CD14-positive monocyte (primary cell): ENCODE measurements around the gene TBC1D19. TPM values are rescaled to one million over a fixed set of nuclear protein-coding genes. Genes with fewer than 3 reads are reported as not detected.
A peak's percentile ranks its signal among the peaks of the same experiment; 100 is the strongest.

Experiments
- DNase-seq, 3 donors: peaks; one replicate each; pipeline ENCODE4 v3.0.0-alpha.2; 2011 to 2022
- H2AFZ ChIP-seq: 2 replicates; pipeline ENCODE4 v1.6.0; 2012; ENCODE audit warnings: mild to moderate bottlenecking, low read depth, low read length, inconsistent platforms; ENCODE audit not compliant: insufficient read depth, poor library complexity, severe bottlenecking
- H3K27ac ChIP-seq, 2 donors: 1 replicate in 1 of 2; 2 replicates in 1 of 2; pipeline ENCODE4 v1.5.1; 2012 to 2013; ENCODE audit warnings: low read length in 2 of 2, control low read depth in 1 of 2, inconsistent platforms in 1 of 2, low read depth in 1 of 2, mild to moderate bottlenecking in 1 of 2
- H3K27me3 ChIP-seq, 2 donors: one replicate each; pipeline versions ENCODE4 v1.6.0 to v1.6.1; 2011 to 2013; ENCODE audit warnings: low read length in 2 of 2; ENCODE audit not compliant: control insufficient read depth in 2 of 2, insufficient read depth in 2 of 2
- H3K36me3 ChIP-seq, 2 donors: replicated peaks in 1 of 2; 1 replicate in 1 of 2; 2 replicates in 1 of 2; pipeline versions ENCODE4 v1.5.1 to v1.6.1; 2012 to 2013; ENCODE audit warnings: low read length in 2 of 2, control low read depth in 1 of 2, inconsistent platforms in 1 of 2, mild to moderate bottlenecking in 1 of 2; ENCODE audit not compliant: insufficient read depth in 2 of 2, control insufficient read depth in 1 of 2
- H3K4me1 ChIP-seq, 2 donors: 1 replicate in 1 of 2; 2 replicates in 1 of 2; pipeline versions ENCODE4 v1.5.1 to v1.6.1; 2012 to 2013; ENCODE audit warnings: low read length in 2 of 2, control low read depth in 1 of 2, inconsistent platforms in 1 of 2, mild to moderate bottlenecking in 1 of 2, moderate library complexity in 1 of 2; ENCODE audit not compliant: insufficient read depth in 2 of 2, control insufficient read depth in 1 of 2
- H3K4me2 ChIP-seq: replicated peaks from 2 replicates; pipeline ENCODE3; 2012; ENCODE audit warnings: low read length, moderate library complexity, mild to moderate bottlenecking; ENCODE audit not compliant: poor library complexity, severe bottlenecking; ENCODE audit errors: extremely low read depth
- H3K4me3 ChIP-seq, 3 experiments: fragments of 200-600 bp in 1 of 3; sonication (generic) in 1 of 3; replicated peaks in 1 of 3; 1 replicate in 2 of 3; 2 replicates in 1 of 3; pipeline ENCODE4 v1.5.1; 2011 to 2013; ENCODE audit warnings: low read length in 3 of 3, mild to moderate bottlenecking in 3 of 3, control low read depth in 2 of 3, low read depth in 2 of 3, inconsistent platforms in 1 of 3, moderate library complexity in 1 of 3
- H3K79me2 ChIP-seq: 2 replicates; pipeline ENCODE4 v1.6.0; 2012; ENCODE audit warnings: mild to moderate bottlenecking, control low read depth, inconsistent platforms, low read length, moderate library complexity; ENCODE audit not compliant: insufficient read depth
- H3K9ac ChIP-seq: 2 replicates; pipeline ENCODE4 v1.6.0; 2017; ENCODE audit warnings: low read length, mild to moderate bottlenecking; ENCODE audit not compliant: insufficient read depth, poor library complexity, severe bottlenecking
- H3K9me3 ChIP-seq, 2 donors: replicated peaks in 1 of 2; 1 replicate in 1 of 2; 2 replicates in 1 of 2; pipeline versions ENCODE4 v1.5.1 to v1.6.1; 2012 to 2013; ENCODE audit warnings: low read length in 2 of 2, control low read depth in 1 of 2; ENCODE audit not compliant: control insufficient read depth in 1 of 2, insufficient read depth in 1 of 2
- H4K20me1 ChIP-seq: 2 replicates; pipeline ENCODE4 v1.6.0; 2012; ENCODE audit warnings: mild to moderate bottlenecking, low read length, control low read depth, moderate library complexity; ENCODE audit not compliant: insufficient read depth
- H3K27ac Mint-ChIP-seq, 7 donors: one replicate each; pipeline ENCODE4 v1.8.0; 2020; ENCODE audit warnings: mild to moderate bottlenecking in 7 of 7, mixed read lengths in 7 of 7, moderate library complexity in 6 of 7, inconsistent platforms in 2 of 7
- H3K27me3 Mint-ChIP-seq, 3 donors: one replicate each; pipeline ENCODE4 v1.8.0; 2021 to 2022; ENCODE audit warnings: low read depth in 3 of 3, mild to moderate bottlenecking in 3 of 3, mixed read lengths in 3 of 3, moderate library complexity in 3 of 3, inconsistent platforms in 1 of 3
- H3K36me3 Mint-ChIP-seq, 2 donors: one replicate each; pipeline ENCODE4 v1.8.0; 2020; ENCODE audit warnings: mixed read lengths in 2 of 2, inconsistent platforms in 1 of 2, mild to moderate bottlenecking in 1 of 2
- H3K4me1 Mint-ChIP-seq: one replicate; pipeline ENCODE4 v1.8.0; 2020; ENCODE audit warnings: mild to moderate bottlenecking, mixed read lengths
- H3K4me3 Mint-ChIP-seq, 2 donors: one replicate each; pipeline ENCODE4 v1.8.0; 2020; ENCODE audit warnings: mild to moderate bottlenecking in 2 of 2, mixed read lengths in 2 of 2, moderate library complexity in 1 of 2
- H3K9me3 Mint-ChIP-seq, 7 donors: one replicate each; pipeline ENCODE4 v1.8.0; 2020 to 2022; ENCODE audit warnings: mixed read lengths in 7 of 7, mild to moderate bottlenecking in 6 of 7, moderate library complexity in 6 of 7, inconsistent platforms in 2 of 7
- CTCF ChIP-seq: fragments of 200-600 bp; IDR thresholded peaks from one replicate; pipeline ENCODE4 v1.8.0; 2022; ENCODE audit warnings: antibody characterized with exemption, mild to moderate bottlenecking
- WGBS: methylation state at CpG from one replicate; pipeline ENCODE4 v1.1.5; 2013; ENCODE audit warnings: missing lambda C conversion rate; ENCODE audit not compliant: insufficient coverage; 5-methylcytosine and 5-hydroxymethylcytosine counted together
- intact Hi-C, 2 donors: fragments of 100-400 bp; cut with micrococcal nuclease; formaldehyde crosslinking; loops; one replicate each; pipeline versions ENCODE4 v1.15.0 to v1.15.1; 2023
- polyA plus RNA-seq, 3 donors: library from polyadenylated mRNA; depleted of rRNA in 1 of 3; unstranded in 2 of 3; stranded (reverse) in 1 of 3; fragments of 300-500 nt in 2 of 3; fragments of >200 nt in 1 of 3; fragmentation: Illumina TruSeq in 2 of 3; gene quantifications; 1 replicate in 2 of 3; 2 replicates in 1 of 3; pipeline ENCODE4 v1.2.3, GENCODE V29; 2012 to 2021

Gene TBC1D19
- polyA plus RNA-seq, 3 donors, result 0.19 to 0.84 (median 0.33) TPM

- 20% methylated on average over 1 of the region's 3 CpGs for WGBS
These were observed 179.8 kb downstream of the TBC1D19 start for GRCh38 chr4:26763648-26764047.

GRCh38 chr4:26764231-26764630 lies 180.3 kb downstream of the TBC1D19 start:
- H3K9me3 Mint-ChIP-seq, result peaks cover 0 to 3% (median 0%) of the 10 kb centered on the region in 7 donors
- H3K27me3 ChIP-seq, result no peaks in the 10 kb centered on the region
- no peaks in the 10 kb centered on the region for H3K36me3 ChIP-seq
- H3K4me3 ChIP-seq, result no peak overlapping the region
- H3K27ac ChIP-seq, result no peak overlapping the region
- peaks cover 0 to 3% (median 2%) of the 10 kb centered on the region in 3 donors for H3K27me3 Mint-ChIP-seq
- intact Hi-C loops, result no loop called here
- no peak overlapping the region for H2AFZ ChIP-seq
- no peaks in the 10 kb centered on the region for H3K9me3 ChIP-seq
- H4K20me1 ChIP-seq, result no peaks in the 10 kb centered on the region
- H3K4me3 Mint-ChIP-seq, result no peak overlapping the region
- H3K4me2 ChIP-seq, result no peak overlapping the region
- no CpG with 5 or more reads among the region's 1 CpG for WGBS
- H3K27ac Mint-ChIP-seq, result no peak overlapping the region
- no peak for TF ChIP-seq CTCF
- DNase-seq, result no peak
- no peak overlapping the region for H3K9ac ChIP-seq
- peaks cover 41% of the 10 kb centered on the region for H3K4me1 Mint-ChIP-seq
- no peaks in the 10 kb centered on the region for H3K79me2 ChIP-seq
- peaks cover 34 to 42% of the 10 kb centered on the region in 2 donors for H3K4me1 ChIP-seq
- peaks cover 0 to 3% of the 10 kb centered on the region in 2 donors for H3K36me3 Mint-ChIP-seq

More at GRCh38 chr4:26763648-26764047, 179.8 kb downstream of the TBC1D19 start:
- peak; percentile 31 to 40 (median 35) for DNase-seq
- H3K9me3 ChIP-seq, result no peaks in the 10 kb centered on the region
- no peaks in the 10 kb centered on the region for H3K36me3 ChIP-seq
- peak overlapping the region; percentile 21 for H3K4me2 ChIP-seq
- Mint-ChIP-seq H3K9me3 (peaks cover 0 to 3% (median 0%) of the 10 kb centered on the region in 7 donors), H3K36me3 (peaks cover 0 to 3% of the 10 kb centered on the region in 2 donors), H3K4me1 (peaks cover 41% of the 10 kb centered on the region), H3K4me3 (no peak overlapping the region), H3K27me3 (peaks cover 0 to 3% (median 2%) of the 10 kb centered on the region in 3 donors), H3K27ac (peak overlapping the region in 5 of 7 donors; percentile 6 to 48 (median 42))
- intact Hi-C loops, result no loop called here
- TF ChIP-seq CTCF, result no peak
- no peaks in the 10 kb centered on the region for H3K79me2 ChIP-seq
- H3K27me3 ChIP-seq, result no peaks in the 10 kb centered on the region
- H3K27ac ChIP-seq, result no peak overlapping the region
- H3K4me3 ChIP-seq, result no peak overlapping the region
- no peak overlapping the region for H2AFZ ChIP-seq
- H3K4me1 ChIP-seq, result peaks cover 34 to 42% of the 10 kb centered on the region in 2 donors
- no peaks in the 10 kb centered on the region for H4K20me1 ChIP-seq
- H3K9ac ChIP-seq, result no peak overlapping the region
